ENCODE data around the gene NCKAP1.

- TF ChIP-seq, protein P1, sequence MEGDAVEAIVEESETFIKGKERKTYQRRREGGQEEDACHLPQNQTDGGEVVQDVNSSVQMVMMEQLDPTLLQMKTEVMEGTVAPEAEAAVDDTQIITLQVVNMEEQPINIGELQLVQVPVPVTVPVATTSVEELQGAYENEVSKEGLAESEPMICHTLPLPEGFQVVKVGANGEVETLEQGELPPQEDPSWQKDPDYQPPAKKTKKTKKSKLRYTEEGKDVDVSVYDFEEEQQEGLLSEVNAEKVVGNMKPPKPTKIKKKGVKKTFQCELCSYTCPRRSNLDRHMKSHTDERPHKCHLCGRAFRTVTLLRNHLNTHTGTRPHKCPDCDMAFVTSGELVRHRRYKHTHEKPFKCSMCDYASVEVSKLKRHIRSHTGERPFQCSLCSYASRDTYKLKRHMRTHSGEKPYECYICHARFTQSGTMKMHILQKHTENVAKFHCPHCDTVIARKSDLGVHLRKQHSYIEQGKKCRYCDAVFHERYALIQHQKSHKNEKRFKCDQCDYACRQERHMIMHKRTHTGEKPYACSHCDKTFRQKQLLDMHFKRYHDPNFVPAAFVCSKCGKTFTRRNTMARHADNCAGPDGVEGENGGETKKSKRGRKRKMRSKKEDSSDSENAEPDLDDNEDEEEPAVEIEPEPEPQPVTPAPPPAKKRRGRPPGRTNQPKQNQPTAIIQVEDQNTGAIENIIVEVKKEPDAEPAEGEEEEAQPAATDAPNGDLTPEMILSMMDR (IDR thresholded peaks at IDR 0.05) = no peak
- no peak for TF ChIP-seq POLR2A (IDR thresholded peaks at IDR 0.05)
Observed at GRCh38 chr2:182917924-182918323, 120.3 kb downstream of the NCKAP1 start.
